ENCODE data around the gene XPO6. TPM values are rescaled to one million over a fixed set of nuclear protein-coding genes. Genes with fewer than 3 reads are reported as not detected.

The XPO6 gene
- total RNA-seq, 3 donors from 2014 or later, result 291 to 305 (median 303) TPM

DNA sequence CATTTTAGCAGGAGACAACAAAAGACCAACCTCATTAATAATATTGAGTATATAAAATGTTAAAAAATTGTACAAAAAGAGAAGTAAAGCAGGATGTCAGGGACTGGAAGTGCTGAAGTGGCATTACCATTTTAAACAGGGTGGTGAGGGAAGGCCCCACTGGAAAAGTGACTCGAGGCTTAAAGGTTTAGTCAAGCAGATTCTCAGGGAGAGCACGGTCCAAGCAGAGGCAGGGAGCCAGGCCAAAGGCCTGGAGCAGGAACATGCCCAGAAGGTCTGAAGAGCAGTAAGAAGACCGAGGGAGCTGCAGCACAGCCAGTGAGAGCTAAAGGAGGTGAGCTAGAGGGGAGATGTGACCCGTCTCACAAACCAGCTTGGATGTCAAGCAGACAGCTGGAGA, 7.6 kb downstream of the XPO6 start:
- DNase-seq, result no peak
- ATAC-seq, result no peak
- peaks cover 32% of the 10 kb centered on the region for H3K36me3 Mint-ChIP-seq (ENCODE audit: insufficient read depth)
- no peaks in the 10 kb centered on the region for H3K9me3 Mint-ChIP-seq
- H3K27me3 Mint-ChIP-seq (ENCODE audit: low read depth), result no peaks in the 10 kb centered on the region
- H3K4me3 Mint-ChIP-seq, result no peak overlapping the region
- H3K4me1 Mint-ChIP-seq (ENCODE audit: low read depth), result peaks cover 47% of the 10 kb centered on the region

DNA sequence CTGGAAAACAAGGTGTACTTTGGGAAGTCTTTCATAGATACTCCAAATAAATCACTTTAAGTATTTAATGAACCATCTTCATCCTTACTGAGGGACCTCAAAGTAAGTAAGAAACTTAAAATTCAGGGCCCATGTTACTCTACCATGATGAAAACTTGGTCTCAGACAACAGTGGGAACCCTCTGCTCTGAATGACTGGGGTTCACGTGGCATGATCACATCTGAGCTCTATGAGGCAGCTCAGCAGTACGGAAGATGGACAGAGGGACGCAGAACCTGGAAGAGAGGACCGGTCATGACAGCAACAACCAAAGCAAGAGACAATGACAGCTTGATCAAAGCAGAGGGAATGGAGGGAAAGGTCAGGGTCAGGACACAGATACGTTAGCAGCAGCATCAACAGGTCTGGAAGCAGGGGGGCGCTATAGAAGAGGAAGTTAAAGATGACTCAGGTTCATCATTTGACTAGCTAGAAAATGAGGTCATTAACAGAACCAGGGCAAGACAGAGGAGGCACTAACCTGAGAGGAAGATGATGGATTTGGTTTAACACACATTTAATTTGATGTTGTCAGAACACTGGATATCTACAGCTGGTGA, 9.5 kb downstream of the XPO6 start:
- H3K4me1 Mint-ChIP-seq (ENCODE audit: low read depth), result peaks cover 34% of the 10 kb centered on the region
- peaks cover 19% of the 10 kb centered on the region for H3K36me3 Mint-ChIP-seq (ENCODE audit: insufficient read depth)
- DNase-seq, result peak; percentile 15
- H3K27me3 Mint-ChIP-seq (ENCODE audit: low read depth), result no peaks in the 10 kb centered on the region
- H3K4me3 Mint-ChIP-seq, result no peak overlapping the region
- no peaks in the 10 kb centered on the region for H3K9me3 Mint-ChIP-seq
- ATAC-seq, result peak; percentile 83 to 87

DNA sequence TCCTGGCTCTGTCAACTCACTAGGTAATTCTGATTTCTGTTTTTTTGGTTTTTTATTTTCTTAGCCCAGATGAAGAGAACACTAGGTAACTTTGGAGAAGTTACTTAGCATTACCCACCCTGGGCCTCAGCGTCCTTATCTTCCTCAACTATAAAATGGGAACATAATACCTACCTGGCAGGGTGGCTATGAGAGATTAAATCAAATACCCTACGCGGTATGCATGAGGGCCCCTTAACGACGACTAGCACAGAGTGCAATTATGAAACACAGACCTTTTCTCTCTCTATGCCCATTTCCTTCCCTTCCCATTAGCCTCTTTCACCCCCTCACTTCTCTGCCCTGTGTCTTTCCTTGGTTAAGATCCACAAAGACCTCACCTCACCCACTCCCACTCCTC, 11.1 kb downstream of the XPO6 start:
- Mint-ChIP-seq H3K36me3 (ENCODE audit: insufficient read depth) (peaks cover 27% of the 10 kb centered on the region), H3K9me3 (no peaks in the 10 kb centered on the region), H3K4me1 (ENCODE audit: low read depth) (peaks cover 35% of the 10 kb centered on the region), H3K4me3 (no peak overlapping the region), H3K27me3 (ENCODE audit: low read depth) (no peaks in the 10 kb centered on the region)
- no peak for DNase-seq
- no peak for ATAC-seq

DNA sequence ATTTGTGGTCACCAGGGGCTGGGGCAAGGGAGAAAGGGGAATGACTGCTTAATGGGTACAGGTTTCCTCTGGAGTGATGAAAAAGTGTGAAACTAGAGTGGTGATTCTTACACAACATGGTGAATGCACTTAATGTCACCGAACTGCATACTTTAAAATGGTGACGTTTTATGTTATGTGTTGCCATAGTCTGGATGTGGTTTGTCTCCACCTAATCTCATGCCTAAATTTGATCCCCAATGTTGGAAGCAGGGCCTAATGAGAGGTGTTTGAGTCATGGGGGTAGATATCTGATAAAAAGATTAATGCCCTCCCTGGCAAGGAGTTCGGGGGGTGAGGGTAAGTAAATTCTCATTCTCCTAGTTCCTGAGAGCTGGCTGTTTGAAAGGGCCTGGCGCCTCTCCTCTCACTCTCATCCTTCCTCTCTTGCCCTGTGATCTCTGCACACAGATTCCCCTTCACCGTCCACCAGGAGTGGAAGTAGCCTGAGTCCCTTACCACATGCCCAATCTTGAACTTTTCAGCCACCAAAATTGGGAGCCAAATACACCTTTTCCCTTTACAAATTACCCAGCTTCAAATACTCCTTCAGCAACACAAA, 15.3 kb downstream of the XPO6 start:
- no peak overlapping the region for H3K4me3 Mint-ChIP-seq
- H3K36me3 Mint-ChIP-seq (ENCODE audit: insufficient read depth), result peaks cover 41% of the 10 kb centered on the region

DNA sequence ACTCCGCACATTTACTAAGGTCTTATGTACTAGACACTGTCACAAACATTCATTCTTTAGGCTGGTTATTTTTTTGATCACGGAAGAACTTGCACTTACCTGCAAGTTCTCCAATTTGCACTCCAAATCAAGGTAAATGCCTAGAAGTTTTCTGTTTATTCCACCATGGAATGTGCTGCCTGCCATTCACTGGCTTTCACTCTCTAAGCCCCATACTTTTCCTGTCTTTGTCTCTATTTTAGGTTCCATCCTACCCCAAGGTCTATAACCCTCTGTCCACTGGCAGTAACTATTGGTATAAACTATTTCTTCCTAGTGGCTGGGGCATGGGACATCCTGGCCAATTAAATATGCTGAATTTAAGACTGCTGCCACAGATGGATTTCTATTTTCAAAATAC, 15.9 kb downstream of the XPO6 start:
- no peak overlapping the region for H3K4me3 Mint-ChIP-seq
- H3K4me1 Mint-ChIP-seq (ENCODE audit: low read depth), result peaks cover 73% of the 10 kb centered on the region
- peaks cover 37% of the 10 kb centered on the region for H3K36me3 Mint-ChIP-seq (ENCODE audit: insufficient read depth)
- no peaks in the 10 kb centered on the region for H3K9me3 Mint-ChIP-seq
- no peak for ATAC-seq
- DNase-seq, result no peak
- H3K27me3 Mint-ChIP-seq (ENCODE audit: low read depth), result no peaks in the 10 kb centered on the region

More for the DNA sequence above, 15.3 kb downstream of the XPO6 start:
- Mint-ChIP-seq H3K9me3 (no peaks in the 10 kb centered on the region), H3K4me1 (ENCODE audit: low read depth) (peaks cover 74% of the 10 kb centered on the region), H3K27me3 (ENCODE audit: low read depth) (no peaks in the 10 kb centered on the region)
- DNase-seq (no peak), ATAC-seq (no peak)

DNA sequence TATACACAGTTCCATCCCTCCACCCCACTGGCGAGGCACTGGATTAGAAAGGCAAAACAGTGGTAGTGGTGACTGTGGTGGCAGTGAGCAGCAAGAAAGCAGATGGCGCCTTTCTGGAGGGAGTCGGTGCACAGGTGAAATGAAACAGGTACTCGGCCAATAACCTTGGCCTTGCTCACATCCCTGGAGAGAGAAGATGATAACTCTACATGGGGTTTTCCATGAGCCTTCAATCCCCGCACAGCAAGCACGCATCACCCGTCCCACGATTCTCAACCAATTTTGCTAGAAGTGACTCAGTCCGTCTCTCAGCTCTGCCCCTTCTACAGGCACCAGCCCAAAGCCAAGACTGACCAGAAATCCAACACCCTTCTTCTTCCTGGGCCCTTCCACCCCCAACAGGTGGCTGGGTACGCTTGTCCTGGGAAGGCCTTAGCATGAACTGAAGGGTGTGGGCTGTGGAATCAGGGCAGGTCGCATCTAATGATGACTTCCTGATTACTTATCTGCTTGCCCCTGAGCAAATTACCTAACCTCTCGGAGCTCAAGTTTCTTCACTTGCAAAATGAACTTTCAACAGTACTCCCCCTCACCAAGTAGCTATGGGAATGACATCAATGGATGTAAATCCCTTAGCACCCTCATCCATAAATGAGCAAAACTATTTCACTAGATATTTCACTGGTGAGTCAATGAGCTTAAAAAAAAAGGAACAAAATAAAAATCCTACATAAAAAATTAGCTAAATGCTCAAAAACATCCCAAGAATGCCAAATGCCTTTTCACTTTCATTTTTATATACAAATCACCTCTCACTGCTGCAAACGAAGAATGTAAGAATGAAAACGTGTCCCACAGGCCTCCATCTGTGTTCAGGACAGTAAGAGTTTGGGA, 18.0 kb downstream of the XPO6 start:
- Mint-ChIP-seq H3K4me3 (peak overlapping the region; percentile 72), H3K9me3 (no peaks in the 10 kb centered on the region), H3K36me3 (ENCODE audit: insufficient read depth) (peaks cover 31% of the 10 kb centered on the region), H3K4me1 (ENCODE audit: low read depth) (peaks cover 83% of the 10 kb centered on the region), H3K27me3 (ENCODE audit: low read depth) (no peaks in the 10 kb centered on the region)
- ATAC-seq (peak; percentile 51 to 61), DNase-seq (no peak)

DNA sequence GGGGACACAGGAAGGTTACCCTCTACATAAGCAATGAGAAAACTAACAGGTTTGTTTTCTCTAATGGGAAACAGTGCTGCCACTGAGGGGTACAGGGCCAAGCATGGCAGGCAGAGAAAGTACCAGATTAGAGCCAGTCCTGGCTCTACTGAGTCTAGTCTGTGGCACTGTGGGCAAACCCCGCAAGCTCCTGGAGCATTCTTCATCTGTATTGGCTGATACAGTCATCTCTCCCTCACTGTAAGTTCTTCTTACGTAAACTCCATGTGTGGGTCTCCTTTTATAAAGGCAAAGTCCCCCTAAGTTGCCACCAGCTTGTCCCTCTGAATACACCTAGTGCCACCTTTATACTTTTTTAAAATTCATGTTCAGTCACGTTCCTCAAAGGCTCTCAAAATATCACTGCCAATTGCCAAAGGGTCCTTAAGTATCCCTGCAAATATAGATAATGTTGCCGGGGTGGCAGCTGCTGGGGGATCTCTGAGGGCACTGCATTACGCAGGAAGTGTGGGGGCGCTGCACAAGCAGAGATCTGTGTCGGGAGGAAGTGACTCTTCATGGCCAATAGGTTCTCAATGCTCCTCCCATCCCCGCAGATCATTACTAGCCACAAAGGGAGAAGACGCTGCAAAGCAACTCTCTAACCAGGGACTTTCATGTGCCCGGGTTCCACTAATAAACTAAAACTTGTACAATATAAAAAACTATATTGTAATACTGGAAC, 18.8 kb downstream of the XPO6 start:
- Mint-ChIP-seq H3K4me3 (peak overlapping the region; percentile 72), H3K27me3 (ENCODE audit: low read depth) (no peaks in the 10 kb centered on the region), H3K4me1 (ENCODE audit: low read depth) (peaks cover 89% of the 10 kb centered on the region), H3K9me3 (no peaks in the 10 kb centered on the region), H3K36me3 (ENCODE audit: insufficient read depth) (peaks cover 31% of the 10 kb centered on the region)
- peak; percentile 84 to 87 for ATAC-seq
- peak; percentile 69 for DNase-seq

DNA sequence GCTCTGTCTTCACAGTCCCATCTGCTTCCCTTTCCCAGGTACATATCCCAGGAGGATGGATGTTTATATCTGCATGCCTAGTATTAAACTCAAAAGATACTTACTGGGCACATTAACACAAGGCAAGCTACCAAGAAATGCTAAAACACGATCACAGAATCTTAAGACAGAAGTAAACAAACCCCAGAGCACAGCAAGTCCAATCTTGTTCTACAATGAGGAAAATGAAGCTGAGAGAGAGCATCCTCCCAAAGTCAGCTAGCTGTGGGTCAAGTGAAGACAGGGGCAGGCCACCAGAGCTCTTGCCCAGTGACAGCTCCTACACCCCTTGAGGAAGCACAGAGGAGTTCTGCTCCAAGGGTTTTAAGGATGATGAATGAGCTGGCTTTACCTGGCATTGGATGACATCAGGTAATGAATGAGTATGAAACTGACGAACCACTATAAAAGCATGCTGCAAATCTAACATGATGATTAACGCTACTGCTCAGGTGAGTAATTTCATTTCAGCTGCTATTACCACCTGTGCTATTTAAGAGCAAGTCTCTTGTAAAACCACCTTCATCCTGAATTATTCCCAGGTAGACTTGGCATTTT, 20.3 kb downstream of the XPO6 start:
- ATAC-seq (no peak), DNase-seq (no peak)
- H3K36me3 Mint-ChIP-seq (ENCODE audit: insufficient read depth), result peaks cover 25% of the 10 kb centered on the region
- H3K4me1 Mint-ChIP-seq (ENCODE audit: low read depth), result peaks cover 94% of the 10 kb centered on the region
- no peaks in the 10 kb centered on the region for H3K27me3 Mint-ChIP-seq (ENCODE audit: low read depth)
- H3K4me3 Mint-ChIP-seq, result no peak overlapping the region
- H3K9me3 Mint-ChIP-seq, result no peaks in the 10 kb centered on the region

DNA sequence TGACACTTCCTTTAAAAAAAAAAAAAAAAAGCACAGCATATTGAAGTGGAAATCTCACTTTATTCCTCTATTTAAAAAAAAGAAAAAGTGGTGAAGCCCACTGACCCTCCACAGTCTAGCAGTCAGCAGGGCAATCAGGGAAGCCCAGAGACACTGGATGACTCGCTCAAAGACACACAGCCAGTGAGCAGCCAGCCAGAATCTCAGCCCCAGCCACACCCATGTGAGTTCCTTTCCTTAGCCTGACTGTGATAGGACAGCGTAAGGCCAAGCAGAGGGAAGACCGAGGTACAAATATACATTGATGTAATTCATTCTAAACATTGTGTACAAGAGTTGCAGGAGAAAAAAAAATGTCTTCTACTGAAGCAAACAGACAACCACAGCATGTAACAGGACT, 22.5 kb downstream of the XPO6 start:
- Mint-ChIP-seq H3K4me3 (peak overlapping the region; percentile 46), H3K36me3 (ENCODE audit: insufficient read depth) (peaks cover 17% of the 10 kb centered on the region), H3K27me3 (ENCODE audit: low read depth) (no peaks in the 10 kb centered on the region), H3K9me3 (peaks cover 6% of the 10 kb centered on the region), H3K4me1 (ENCODE audit: low read depth) (peaks cover 90% of the 10 kb centered on the region)
- DNase-seq, result no peak
- no peak for ATAC-seq

DNA sequence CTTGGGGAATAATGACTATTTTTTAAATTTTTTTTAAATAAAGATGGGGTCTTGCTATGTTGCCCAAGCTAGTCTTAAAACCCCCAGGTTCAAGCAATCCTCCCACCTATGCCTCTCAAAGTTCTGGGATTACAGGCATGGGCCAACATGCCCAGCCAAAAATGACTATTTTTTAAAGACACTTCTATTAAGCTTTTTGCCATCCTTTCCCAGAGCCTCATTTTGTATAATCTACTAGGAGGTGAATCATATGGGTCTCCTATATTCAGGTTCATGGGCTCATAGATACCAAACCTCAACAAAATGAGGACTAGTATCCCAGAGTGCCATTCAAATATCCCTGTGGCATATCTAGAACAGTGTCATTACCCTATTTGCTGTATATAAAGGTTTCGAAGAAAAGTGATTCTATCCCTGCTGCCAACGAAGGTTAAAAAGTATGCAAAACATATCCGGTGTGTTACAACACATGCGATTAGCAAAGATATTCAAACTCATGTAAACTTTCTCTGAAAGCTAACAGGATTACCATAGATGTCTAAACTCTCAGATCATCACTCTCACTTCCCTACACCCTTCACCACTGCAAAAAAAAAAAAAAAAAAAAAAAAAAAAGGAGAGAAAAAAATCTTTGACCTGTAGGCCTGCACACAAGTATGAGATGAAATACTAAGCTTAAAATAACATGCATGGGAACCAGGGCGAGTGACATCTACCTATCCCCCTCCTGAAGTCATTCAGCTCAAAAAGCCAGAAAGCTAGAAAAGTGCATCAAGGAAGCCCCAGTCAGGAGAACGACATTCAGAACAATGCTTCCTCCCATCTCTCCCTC, 23.5 kb downstream of the XPO6 start:
- ATAC-seq (no peak), DNase-seq (no peak)
- H3K36me3 Mint-ChIP-seq (ENCODE audit: insufficient read depth), result peaks cover 19% of the 10 kb centered on the region
- peak overlapping the region; percentile 46 for H3K4me3 Mint-ChIP-seq
- H3K9me3 Mint-ChIP-seq, result peaks cover 8% of the 10 kb centered on the region
- peaks cover 90% of the 10 kb centered on the region for H3K4me1 Mint-ChIP-seq (ENCODE audit: low read depth)
- H3K27me3 Mint-ChIP-seq (ENCODE audit: low read depth), result no peaks in the 10 kb centered on the region

DNA sequence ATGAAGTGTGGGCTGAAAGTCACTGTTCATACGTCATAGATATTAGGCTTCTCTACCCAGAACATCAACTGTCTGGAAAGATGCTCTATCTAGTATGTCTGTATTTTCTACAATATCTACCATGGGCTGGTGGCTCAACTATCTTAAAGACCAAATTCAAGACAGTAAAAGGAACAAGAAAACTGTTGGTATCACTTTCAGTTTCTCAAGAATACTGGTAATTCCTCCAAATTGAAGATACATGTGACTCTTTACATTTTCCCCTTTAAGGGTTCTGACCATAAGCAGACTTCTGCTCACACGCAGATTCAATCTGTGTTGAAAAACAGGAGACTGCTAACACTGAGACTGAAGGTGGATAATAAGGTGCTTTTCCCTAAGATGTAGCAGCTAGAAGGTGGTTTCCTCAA, 24.2 kb downstream of the XPO6 start:
- Mint-ChIP-seq H3K4me1 (ENCODE audit: low read depth) (peaks cover 90% of the 10 kb centered on the region), H3K27me3 (ENCODE audit: low read depth) (no peaks in the 10 kb centered on the region), H3K36me3 (ENCODE audit: insufficient read depth) (peaks cover 19% of the 10 kb centered on the region), H3K9me3 (peaks cover 8% of the 10 kb centered on the region), H3K4me3 (peak overlapping the region; percentile 53)
- DNase-seq (no peak), ATAC-seq (peak; percentile 40 to 58)

DNA sequence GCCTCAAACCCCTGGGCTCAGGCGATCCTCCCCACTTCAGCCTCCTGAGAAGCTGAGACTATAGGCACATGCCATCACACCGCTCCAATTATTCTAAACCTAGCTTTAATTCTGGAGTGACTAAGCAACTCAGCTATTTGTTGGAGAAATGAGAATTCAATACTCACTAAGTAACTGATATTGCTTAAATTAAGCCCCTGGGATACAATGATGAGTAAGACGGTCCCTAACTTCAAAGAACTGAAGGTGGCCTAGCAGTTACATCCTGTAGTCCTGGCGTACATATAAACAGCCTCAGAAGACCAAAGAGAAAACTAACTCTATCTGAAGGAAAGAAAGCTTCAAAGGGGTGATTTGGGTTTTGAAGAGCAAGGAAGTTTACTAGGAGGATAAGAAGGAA, 25.0 kb downstream of the XPO6 start:
- Mint-ChIP-seq H3K36me3 (ENCODE audit: insufficient read depth) (peaks cover 25% of the 10 kb centered on the region), H3K4me1 (ENCODE audit: low read depth) (peaks cover 92% of the 10 kb centered on the region), H3K9me3 (peaks cover 8% of the 10 kb centered on the region), H3K27me3 (ENCODE audit: low read depth) (no peaks in the 10 kb centered on the region), H3K4me3 (peak overlapping the region; percentile 53)
- peak; percentile 29 to 38 for ATAC-seq
- no peak for DNase-seq

DNA sequence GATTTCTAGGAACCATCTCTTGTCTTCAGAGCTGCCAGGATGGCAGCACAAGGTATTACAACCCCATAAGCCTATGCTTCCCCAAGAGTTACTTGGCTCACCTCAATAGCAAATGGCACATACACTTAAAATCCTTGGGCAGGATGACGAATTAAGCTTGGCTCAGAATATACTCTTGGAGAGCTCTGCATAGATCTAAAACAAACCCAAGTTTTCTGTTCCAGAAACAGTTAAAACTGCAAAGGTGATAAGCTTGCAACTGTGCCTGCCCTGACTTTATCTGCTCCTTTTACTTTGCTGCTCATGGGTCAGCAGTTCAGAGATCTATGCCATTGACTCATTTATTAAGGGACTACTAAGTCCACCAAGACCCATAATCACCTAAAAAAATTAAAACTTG, 26.1 kb downstream of the XPO6 start:
- Mint-ChIP-seq H3K4me3 (no peak overlapping the region), H3K9me3 (peaks cover 8% of the 10 kb centered on the region), H3K36me3 (ENCODE audit: insufficient read depth) (peaks cover 29% of the 10 kb centered on the region), H3K4me1 (ENCODE audit: low read depth) (peaks cover 93% of the 10 kb centered on the region), H3K27me3 (ENCODE audit: low read depth) (no peaks in the 10 kb centered on the region)
- DNase-seq, result no peak
- ATAC-seq, result no peak
